HG02623 (cell line): ENCODE results near the gene NAB1.

Source experiments
- ATAC-seq: cut with Tn5 transposase; IDR thresholded peaks from one replicate; pipeline ENCODE4 v1.9.1; 2021; ENCODE audit warnings: moderate library complexity; ENCODE audit not compliant: unreplicated experiment

The NAB1 gene

GRCh38 chr2:190636361-190636760 is 12.5 kb upstream of the NAB1 start:
- no peak for ATAC-seq

GRCh38 chr2:190637281-190637734 is 11.6 kb upstream of the NAB1 start:
- ATAC-seq = no peak

GRCh38 chr2:190637903-190638618 is 10.8 kb upstream of the NAB1 start:
- ATAC-seq = no peak

- ATAC-seq = no peak
Measured at GRCh38 chr2:190640117-190640516, 8.8 kb upstream of the NAB1 start.

GRCh38 chr2:190641469-190641868 is 7.4 kb upstream of the NAB1 start:
- ATAC-seq = no peak

GRCh38 chr2:190646780-190647522 is 1.9 kb upstream of the NAB1 start:
- ATAC-seq = no peak

GRCh38 chr2:190648289-190649034 is 421 bp upstream of the NAB1 start:
- peak; percentile 70 for ATAC-seq

- no peak for ATAC-seq
Measured at GRCh38 chr2:190649798-190650390, 1.0 kb downstream of the NAB1 start.

GRCh38 chr2:190651413-190651812 is 2.5 kb downstream of the NAB1 start:
- no peak for ATAC-seq

- no peak for ATAC-seq
Measured at GRCh38 chr2:190653231-190653630, 4.3 kb downstream of the NAB1 start.

GRCh38 chr2:190653931-190654330 is 5.0 kb downstream of the NAB1 start:
- ATAC-seq = no peak

GRCh38 chr2:190655113-190655512 is 6.2 kb downstream of the NAB1 start:
- no peak for ATAC-seq

- no peak for ATAC-seq
Measured at GRCh38 chr2:190655570-190655969, 6.7 kb downstream of the NAB1 start.

GRCh38 chr2:190656301-190656700 is 7.4 kb downstream of the NAB1 start:
- ATAC-seq = no peak

- no peak for ATAC-seq
Measured at GRCh38 chr2:190657474-190658255, 8.8 kb downstream of the NAB1 start.

GRCh38 chr2:190659553-190659952 is 10.7 kb downstream of the NAB1 start:
- ATAC-seq = no peak

GRCh38 chr2:190662754-190663153 is 13.9 kb downstream of the NAB1 start:
- no peak for ATAC-seq

GRCh38 chr2:190663348-190663747 is 14.5 kb downstream of the NAB1 start:
- no peak for ATAC-seq

- ATAC-seq = no peak
Measured at GRCh38 chr2:190663839-190664238, 15.0 kb downstream of the NAB1 start.

- no peak for ATAC-seq
Measured at GRCh38 chr2:190664240-190664639, 15.4 kb downstream of the NAB1 start.

- ATAC-seq = no peak
Measured at GRCh38 chr2:190666895-190667294, 18.0 kb downstream of the NAB1 start.
